Ishikawa (cell line): ENCODE measurements around the gene PLEKHA7.

Experiments used
- CEBPB ChIP-seq: IDR thresholded peaks from 2 replicates; pipeline ENCODE4 v1.6.1; 2012
- CREB1 ChIP-seq: IDR thresholded peaks from 2 replicates; pipeline ENCODE4 v1.6.1; 2012; ENCODE audit warnings: low read depth
- EGR1 ChIP-seq: IDR thresholded peaks from 2 replicates; pipeline ENCODE4 v1.6.1; 2012
- EP300 ChIP-seq: IDR thresholded peaks from 2 replicates; pipeline ENCODE4 v1.6.1; 2012; ENCODE audit warnings: borderline replicate concordance
- FOXM1 ChIP-seq: IDR thresholded peaks from 2 replicates; pipeline ENCODE4 v1.6.1; 2012; ENCODE audit warnings: low read depth, borderline replicate concordance
- NFIC ChIP-seq: IDR thresholded peaks from 2 replicates; pipeline ENCODE4 v1.6.1; 2012
- RAD21 ChIP-seq: IDR thresholded peaks from 2 replicates; pipeline ENCODE4 v1.6.1; 2012; ENCODE audit warnings: low read depth
- TAF1 ChIP-seq: IDR thresholded peaks from 2 replicates; pipeline ENCODE4 v1.6.1; 2012; ENCODE audit warnings: low read depth, mild to moderate bottlenecking
- TCF12 ChIP-seq: IDR thresholded peaks from 2 replicates; pipeline ENCODE4 v1.6.1; 2012; ENCODE audit warnings: low read depth
- TEAD4 ChIP-seq: IDR thresholded peaks from 2 replicates; pipeline ENCODE4 v1.6.1; 2012
- YY1 ChIP-seq: IDR thresholded peaks from 2 replicates; pipeline ENCODE4 v1.6.1; 2012; ENCODE audit warnings: low read depth
- ZBTB7A ChIP-seq: IDR thresholded peaks from 2 replicates; pipeline ENCODE4 v1.6.1; 2012; ENCODE audit warnings: low read depth
- TF ChIP-seq, protein P1 (sequence below): IDR thresholded peaks from 2 replicates; pipeline ENCODE4 v1.6.1; 2012
- TF ChIP-seq, protein P2 (sequence below): IDR thresholded peaks from 2 replicates; pipeline ENCODE4 v1.6.1; 2012; ENCODE audit warnings: low read depth, mild to moderate bottlenecking
- TF ChIP-seq, protein P3 (sequence below): IDR thresholded peaks from 2 replicates; pipeline ENCODE4 v1.6.1; 2012

The PLEKHA7 gene

GRCh38 chr11:16936643-16937042 lies 77.6 kb downstream of the PLEKHA7 start:
- TF ChIP-seq YY1 (no peak), TEAD4 (no peak), TCF12 (no peak), FOXM1 (no peak), TAF1 (no peak), EP300 (no peak), RAD21 (no peak), ZBTB7A (no peak), NFIC (no peak), EGR1 (no peak), CREB1 (no peak), CEBPB (no peak)
- TF ChIP-seq, protein P1, sequence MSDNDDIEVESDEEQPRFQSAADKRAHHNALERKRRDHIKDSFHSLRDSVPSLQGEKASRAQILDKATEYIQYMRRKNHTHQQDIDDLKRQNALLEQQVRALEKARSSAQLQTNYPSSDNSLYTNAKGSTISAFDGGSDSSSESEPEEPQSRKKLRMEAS: no peak
- TF ChIP-seq, protein P2, sequence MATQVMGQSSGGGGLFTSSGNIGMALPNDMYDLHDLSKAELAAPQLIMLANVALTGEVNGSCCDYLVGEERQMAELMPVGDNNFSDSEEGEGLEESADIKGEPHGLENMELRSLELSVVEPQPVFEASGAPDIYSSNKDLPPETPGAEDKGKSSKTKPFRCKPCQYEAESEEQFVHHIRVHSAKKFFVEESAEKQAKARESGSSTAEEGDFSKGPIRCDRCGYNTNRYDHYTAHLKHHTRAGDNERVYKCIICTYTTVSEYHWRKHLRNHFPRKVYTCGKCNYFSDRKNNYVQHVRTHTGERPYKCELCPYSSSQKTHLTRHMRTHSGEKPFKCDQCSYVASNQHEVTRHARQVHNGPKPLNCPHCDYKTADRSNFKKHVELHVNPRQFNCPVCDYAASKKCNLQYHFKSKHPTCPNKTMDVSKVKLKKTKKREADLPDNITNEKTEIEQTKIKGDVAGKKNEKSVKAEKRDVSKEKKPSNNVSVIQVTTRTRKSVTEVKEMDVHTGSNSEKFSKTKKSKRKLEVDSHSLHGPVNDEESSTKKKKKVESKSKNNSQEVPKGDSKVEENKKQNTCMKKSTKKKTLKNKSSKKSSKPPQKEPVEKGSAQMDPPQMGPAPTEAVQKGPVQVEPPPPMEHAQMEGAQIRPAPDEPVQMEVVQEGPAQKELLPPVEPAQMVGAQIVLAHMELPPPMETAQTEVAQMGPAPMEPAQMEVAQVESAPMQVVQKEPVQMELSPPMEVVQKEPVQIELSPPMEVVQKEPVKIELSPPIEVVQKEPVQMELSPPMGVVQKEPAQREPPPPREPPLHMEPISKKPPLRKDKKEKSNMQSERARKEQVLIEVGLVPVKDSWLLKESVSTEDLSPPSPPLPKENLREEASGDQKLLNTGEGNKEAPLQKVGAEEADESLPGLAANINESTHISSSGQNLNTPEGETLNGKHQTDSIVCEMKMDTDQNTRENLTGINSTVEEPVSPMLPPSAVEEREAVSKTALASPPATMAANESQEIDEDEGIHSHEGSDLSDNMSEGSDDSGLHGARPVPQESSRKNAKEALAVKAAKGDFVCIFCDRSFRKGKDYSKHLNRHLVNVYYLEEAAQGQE: no peak
- TF ChIP-seq, protein P3, sequence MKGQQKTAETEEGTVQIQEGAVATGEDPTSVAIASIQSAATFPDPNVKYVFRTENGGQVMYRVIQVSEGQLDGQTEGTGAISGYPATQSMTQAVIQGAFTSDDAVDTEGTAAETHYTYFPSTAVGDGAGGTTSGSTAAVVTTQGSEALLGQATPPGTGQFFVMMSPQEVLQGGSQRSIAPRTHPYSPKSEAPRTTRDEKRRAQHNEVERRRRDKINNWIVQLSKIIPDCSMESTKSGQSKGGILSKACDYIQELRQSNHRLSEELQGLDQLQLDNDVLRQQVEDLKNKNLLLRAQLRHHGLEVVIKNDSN: no peak

DNA sequence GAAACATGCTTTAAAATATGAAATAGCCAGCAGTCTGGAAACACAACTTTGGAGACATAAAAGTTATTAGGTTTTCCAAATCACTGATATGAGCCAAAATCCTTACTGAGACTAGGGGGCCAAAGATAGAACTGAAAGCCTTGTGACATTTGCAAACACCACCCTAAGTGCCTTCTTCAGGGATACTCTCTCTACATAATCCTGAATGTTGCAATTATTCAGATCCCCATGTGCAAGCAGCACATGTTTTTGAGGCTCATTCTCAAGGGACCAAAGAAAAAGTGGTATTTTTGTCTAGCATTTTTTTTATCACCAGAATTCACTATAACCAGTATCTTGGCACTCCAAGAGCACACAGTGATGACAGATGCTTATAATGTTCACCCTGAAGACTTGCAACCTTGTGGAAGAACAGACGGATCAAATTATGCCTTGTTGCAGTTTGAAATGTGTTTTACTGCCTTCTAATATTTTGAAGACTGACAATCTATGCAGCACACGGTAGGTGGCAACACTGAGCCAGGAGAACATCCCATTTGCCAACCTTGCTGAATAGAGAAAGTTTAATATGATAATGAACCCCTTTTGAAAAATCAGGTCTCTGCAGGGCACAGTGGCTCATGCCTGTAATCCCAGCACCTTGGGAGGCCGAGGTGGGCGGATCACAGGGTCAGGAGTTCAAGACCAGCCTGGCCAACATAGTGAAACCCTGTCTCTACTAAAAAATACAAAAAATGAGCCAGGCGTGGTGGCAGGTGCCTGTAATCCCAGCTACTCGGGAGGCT lies 78.5 kb downstream of the PLEKHA7 start:
- TF ChIP-seq NFIC (no peak), RAD21 (peak; percentile 82)

DNA sequence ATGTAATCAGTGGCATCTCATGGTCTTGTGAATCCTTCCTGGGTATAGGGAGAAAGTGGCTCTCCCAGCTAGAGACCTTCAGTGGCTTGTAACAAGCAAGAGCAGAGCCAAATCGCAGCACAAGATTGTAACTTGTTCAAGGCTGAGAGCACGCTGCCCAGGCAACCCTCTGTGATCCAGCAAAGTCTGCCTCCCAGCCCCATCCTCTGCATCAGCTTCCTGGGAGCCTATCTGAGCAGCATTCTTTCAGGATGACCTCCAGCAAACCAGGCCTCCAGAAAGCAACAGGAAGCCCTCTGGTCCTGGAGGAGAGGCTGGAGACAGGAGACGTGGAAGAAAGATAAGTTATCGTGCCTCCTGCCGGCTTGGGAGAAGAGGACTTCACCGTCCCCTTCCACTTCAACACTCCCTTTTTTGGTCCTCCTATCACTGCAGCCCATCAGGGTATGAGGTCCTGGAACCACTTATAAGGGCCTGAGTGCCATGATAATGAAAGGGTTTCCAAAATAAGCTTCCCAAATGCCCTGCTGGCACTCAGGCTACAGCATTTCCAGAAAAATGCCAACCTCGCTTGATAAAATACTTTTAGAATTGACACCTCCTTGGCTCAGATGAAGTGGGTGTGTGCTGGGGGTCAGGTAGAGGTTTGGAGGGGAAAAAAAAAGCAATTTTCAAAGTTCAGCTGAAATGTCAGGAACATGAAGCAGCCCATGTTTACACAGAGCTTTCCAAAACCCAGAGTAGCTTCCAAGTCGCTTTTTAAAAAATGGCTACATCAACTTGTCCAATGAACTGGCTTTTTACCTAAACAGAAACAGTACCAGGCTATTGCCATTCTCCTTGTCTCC lies 80.2 kb downstream of the PLEKHA7 start:
- TF ChIP-seq, protein P2: no peak
- TF ChIP-seq RAD21: no peak
- no peak for TF ChIP-seq NFIC
- TF ChIP-seq CEBPB: no peak
- TF ChIP-seq, protein P1: no peak
- TF ChIP-seq EGR1: no peak
- no peak for TF ChIP-seq TAF1
- TF ChIP-seq EP300: no peak
- TF ChIP-seq ZBTB7A: no peak

- no peak for TF ChIP-seq CEBPB
- TF ChIP-seq EGR1: no peak
- no peak for TF ChIP-seq TAF1
- TF ChIP-seq FOXM1: no peak
- TF ChIP-seq, protein P3: no peak
Measured at GRCh38 chr11:16933291-16933690, 80.9 kb downstream of the PLEKHA7 start.

GRCh38 chr11:16928044-16928443 lies 86.2 kb downstream of the PLEKHA7 start:
- TF ChIP-seq NFIC (no peak), FOXM1 (no peak), TAF1 (no peak), CEBPB (no peak)
- TF ChIP-seq, protein P2: no peak
